DND-41 (cell line): ENCODE data around the gene NRG2.

Experiments
- EZH2 ChIP-seq: IDR thresholded peaks from 3 replicates; pipeline ENCODE4 v1.6.1; 2012; ENCODE audit warnings: borderline replicate concordance, low read depth, mild to moderate bottlenecking, moderate library complexity, low read length, inconsistent platforms; ENCODE audit not compliant: severe bottlenecking
- TF ChIP-seq, protein P1 (sequence below): IDR thresholded peaks from 2 replicates; pipeline ENCODE4 v1.5.1; 2012; ENCODE audit warnings: borderline replicate concordance, low read length, moderate library complexity, mild to moderate bottlenecking; ENCODE audit not compliant: poor library complexity, severe bottlenecking; ENCODE audit errors: extremely low read depth

DNA sequence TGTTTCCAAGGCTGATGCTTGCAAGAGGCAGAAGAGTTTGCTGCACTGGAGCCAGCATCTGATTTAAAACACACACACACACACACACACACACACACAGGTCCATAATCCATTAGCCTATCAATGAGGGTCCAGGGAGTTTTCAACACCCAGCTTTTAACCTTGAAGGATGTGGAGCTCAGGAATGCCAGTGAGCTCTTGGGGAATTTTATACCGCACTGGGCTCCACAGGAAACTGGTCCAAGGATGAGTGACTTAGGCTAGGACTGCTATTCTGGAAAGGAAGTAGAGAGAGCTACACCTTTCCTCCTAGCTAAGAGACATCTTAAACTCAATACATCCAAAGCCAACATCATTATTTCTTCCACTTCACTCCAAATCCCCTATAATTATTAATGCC is 942 bp upstream of the NRG2 start:
- TF ChIP-seq, protein P1, sequence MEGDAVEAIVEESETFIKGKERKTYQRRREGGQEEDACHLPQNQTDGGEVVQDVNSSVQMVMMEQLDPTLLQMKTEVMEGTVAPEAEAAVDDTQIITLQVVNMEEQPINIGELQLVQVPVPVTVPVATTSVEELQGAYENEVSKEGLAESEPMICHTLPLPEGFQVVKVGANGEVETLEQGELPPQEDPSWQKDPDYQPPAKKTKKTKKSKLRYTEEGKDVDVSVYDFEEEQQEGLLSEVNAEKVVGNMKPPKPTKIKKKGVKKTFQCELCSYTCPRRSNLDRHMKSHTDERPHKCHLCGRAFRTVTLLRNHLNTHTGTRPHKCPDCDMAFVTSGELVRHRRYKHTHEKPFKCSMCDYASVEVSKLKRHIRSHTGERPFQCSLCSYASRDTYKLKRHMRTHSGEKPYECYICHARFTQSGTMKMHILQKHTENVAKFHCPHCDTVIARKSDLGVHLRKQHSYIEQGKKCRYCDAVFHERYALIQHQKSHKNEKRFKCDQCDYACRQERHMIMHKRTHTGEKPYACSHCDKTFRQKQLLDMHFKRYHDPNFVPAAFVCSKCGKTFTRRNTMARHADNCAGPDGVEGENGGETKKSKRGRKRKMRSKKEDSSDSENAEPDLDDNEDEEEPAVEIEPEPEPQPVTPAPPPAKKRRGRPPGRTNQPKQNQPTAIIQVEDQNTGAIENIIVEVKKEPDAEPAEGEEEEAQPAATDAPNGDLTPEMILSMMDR, result no peak
- TF ChIP-seq EZH2, result no peak
